Uterus (tissue), 4 donors: ENCODE measurements around the gene PRIMA1. TPM values are rescaled to one million over a fixed set of nuclear protein-coding genes. Genes with fewer than 3 reads are reported as not detected.

Source experiments
- total RNA-seq, 4 donors: library from RNA; depleted of rRNA in 3 of 4; stranded (reverse); fragments of >200 nt in 3 of 4; gene quantifications; one replicate each; pipeline versions ENCODE4 v1.1.0 to v1.2.4, GENCODE V29; 2014 to 2023
- donor health status: DM: yes; HTN: yes; CAD: no.

Gene PRIMA1
- total RNA-seq, 4 donors from 2014 or later = 0.48 to 24.5 (median 3.8) TPM

Other genes starting within 250 kb of the PRIMA1 start
- under 1 TPM in 1 of 4 donors, not detected in 3; 0.48 TPM for gene FAM181A, start 138.9 kb upstream of the PRIMA1 start, total RNA-seq
- gene ASB2, start 188.1 kb upstream of the PRIMA1 start, total RNA-seq = 10 to 100 TPM; 11.8 to 84.1 (median 21.0) TPM
- not detected for gene CCDC197, start 208.8 kb upstream of the PRIMA1 start, total RNA-seq
- 1 to 10 TPM in 1 of 4 donors, under 1 TPM in 1, not detected in 2; 0.37 to 3.8 TPM for gene OTUB2, start 237.9 kb upstream of the PRIMA1 start, total RNA-seq